SK-N-SH (cell line): ENCODE results near the gene SSTR5. TPM values are rescaled to one million over a fixed set of nuclear protein-coding genes. Genes with fewer than 3 reads are reported as not detected.

Source experiments
- CTCF ChIA-PET: fragments of 300-600, 350-600 bp; formaldehyde crosslinking; extraction: SDS; loops from one replicate; lab custom pipeline; 2021; lab: Yijun Ruan, JAX
- POLR2A ChIA-PET: fragments of 350-600 bp; sonication (Branson Sonifier 250); formaldehyde crosslinking; extraction: SDS; loops from one replicate; lab custom pipeline; 2020; ENCODE audit warnings: antibody characterized with exemption, inconsistent platforms; lab: Yijun Ruan, JAX
- DNase-seq: peaks from one replicate; pipeline ENCODE4 v3.0.0; 2012
- H2AFZ ChIP-seq: fragments of 200-600 bp; sonication (generic); 2 replicates; pipeline ENCODE4 v1.8.1; 2016; ENCODE audit warnings: antibody characterized with exemption, mild to moderate bottlenecking, low read depth
- H3F3A ChIP-seq: fragments of 200-600 bp; sonication (generic); replicated peaks from 2 replicates; pipeline ENCODE3; 2016; ENCODE audit warnings: antibody characterized with exemption, mild to moderate bottlenecking; ENCODE audit not compliant: insufficient read depth
- H3K27ac ChIP-seq, 2 experiments: fragments of 200-500 bp in 1 of 2; fragments of 200-600 bp in 1 of 2; sonication (Bioruptor generic) in 1 of 2; sonication (generic), shearing (Covaris generic) in 1 of 2; 2 replicates each; pipeline versions ENCODE4 v1.5.1 to v1.6.1; 2014 to 2016; ENCODE audit warnings: low read depth in 2 of 2, inconsistent platforms in 1 of 2, low read length in 1 of 2, mild to moderate bottlenecking in 1 of 2, mixed read lengths in 1 of 2
- H3K27me3 ChIP-seq: fragments of 200-600 bp; sonication (generic), shearing (Covaris generic); 2 replicates; pipeline ENCODE4 v1.6.1; 2016; ENCODE audit warnings: mixed run types; ENCODE audit not compliant: insufficient read depth
- H3K36me3 ChIP-seq, 2 experiments: fragments of 200-500 bp in 1 of 2; fragments of 200-600 bp in 1 of 2; sonication (Bioruptor generic) in 1 of 2; sonication (generic) in 1 of 2; replicated peaks in 1 of 2; 2 replicates each; pipeline versions ENCODE3 to v1.5.1; 2014 to 2016; ENCODE audit warnings: low read length in 1 of 2, mild to moderate bottlenecking in 1 of 2; ENCODE audit not compliant: insufficient read depth in 2 of 2, control insufficient read depth in 1 of 2
- H3K4me1 ChIP-seq, 2 experiments: fragments of 200-500 bp in 1 of 2; fragments of 200-600 bp in 1 of 2; sonication (Bioruptor generic) in 1 of 2; sonication (generic), shearing (Covaris generic) in 1 of 2; 2 replicates each; pipeline versions ENCODE4 v1.5.1 to v1.6.1; 2014 to 2016; ENCODE audit warnings: low read depth in 1 of 2, low read length in 1 of 2, mixed run types in 1 of 2; ENCODE audit not compliant: insufficient read depth in 2 of 2, control insufficient read depth in 1 of 2
- H3K4me2 ChIP-seq: fragments of 200-600 bp; sonication (generic), shearing (Covaris generic); 2 replicates; pipeline ENCODE4 v1.6.1; 2017; ENCODE audit warnings: mixed run types
- H3K4me3 ChIP-seq, 2 experiments: fragments of 200-500 bp in 1 of 2; fragments of 200-600 bp in 1 of 2; sonication (Bioruptor generic) in 1 of 2; sonication (generic), shearing (Covaris generic) in 1 of 2; 2 replicates each; pipeline versions ENCODE4 v1.5.1 to v1.8.1; 2014 to 2016; ENCODE audit warnings: low read depth in 2 of 2, inconsistent platforms in 1 of 2, low read length in 1 of 2, mild to moderate bottlenecking in 1 of 2, mixed read lengths in 1 of 2, moderate library complexity in 1 of 2
- H3K79me2 ChIP-seq: fragments of 200-600 bp; sonication (generic); 2 replicates; pipeline ENCODE4 v1.8.1; 2017; ENCODE audit warnings: mild to moderate bottlenecking; ENCODE audit not compliant: insufficient read depth
- H3K9ac ChIP-seq: fragments of 200-600 bp; sonication (generic); 2 replicates; pipeline ENCODE4 v1.6.1; 2017; ENCODE audit warnings: mixed run types
- H3K9me2 ChIP-seq: fragments of 200-600 bp; sonication (generic); 2 replicates; pipeline ENCODE4 v1.6.1; 2017; ENCODE audit warnings: mixed run types
- H3K9me3 ChIP-seq: fragments of 200-600 bp; sonication (generic); 2 replicates; pipeline ENCODE4 v1.6.1; 2017; ENCODE audit warnings: mixed run types, mild to moderate bottlenecking, moderate library complexity
- H4K20me1 ChIP-seq: fragments of 200-600 bp; sonication (generic); 2 replicates; pipeline ENCODE4 v1.6.1; 2017; ENCODE audit warnings: mild to moderate bottlenecking, mixed run types; ENCODE audit not compliant: insufficient read depth
- CHD2 ChIP-seq: fragments of 150-350 bp; IDR thresholded peaks from 2 replicates; pipeline ENCODE4 v1.6.1; 2018; ENCODE audit warnings: low read length; ENCODE audit not compliant: partially characterized antibody
- EZH2phosphoT487 ChIP-seq: fragments of 200-600 bp; sonication (generic); IDR thresholded peaks from 2 replicates; pipeline ENCODE4 v1.6.1; 2017; ENCODE audit warnings: low read depth, mixed run types, mild to moderate bottlenecking, antibody characterized with exemption, moderate library complexity, borderline replicate concordance
- FOSL2 ChIP-seq: IDR thresholded peaks from 2 replicates; pipeline ENCODE4 v1.4.0; 2012; ENCODE audit warnings: low read depth, mild to moderate bottlenecking, moderate library complexity, borderline replicate concordance
- GABPA ChIP-seq: IDR thresholded peaks from 2 replicates; pipeline ENCODE4 v1.4.0; 2012; ENCODE audit warnings: low read depth, mild to moderate bottlenecking
- GATA2 ChIP-seq: sonication (generic); formaldehyde crosslinking; IDR thresholded peaks from 2 replicates; pipeline ENCODE4 v1.5.0; 2020; ENCODE audit warnings: mild to moderate bottlenecking, missing genetic modification reagents
- IRF3 ChIP-seq: fragments of 150-350 bp; IDR thresholded peaks from 2 replicates; pipeline ENCODE4 v1.6.1; 2016; ENCODE audit warnings: mild to moderate bottlenecking, low read depth, low read length
- JUND ChIP-seq: IDR thresholded peaks from 2 replicates; pipeline ENCODE4 v1.4.0; 2012
- MEF2A ChIP-seq: IDR thresholded peaks from 2 replicates; pipeline ENCODE4 v1.4.0; 2012; ENCODE audit warnings: low read depth, borderline replicate concordance
- MXI1 ChIP-seq: IDR thresholded peaks from 2 replicates; pipeline ENCODE4 v1.6.1; 2012; ENCODE audit warnings: mild to moderate bottlenecking, low read depth, low read length, improper control_type of control experiment
- NFIC ChIP-seq: IDR thresholded peaks from 2 replicates; pipeline ENCODE4 v1.4.0; 2012; ENCODE audit warnings: borderline replicate concordance
- NRF1 ChIP-seq: IDR thresholded peaks from 2 replicates; pipeline ENCODE4 v1.6.1; 2012; ENCODE audit warnings: low read depth, mild to moderate bottlenecking, low read length
- RAD21 ChIP-seq: IDR thresholded peaks from 2 replicates; pipeline ENCODE4 v1.6.1; 2012; ENCODE audit warnings: mild to moderate bottlenecking, low read length
- RCOR1 ChIP-seq: fragments of 150-350 bp; IDR thresholded peaks from 2 replicates; pipeline ENCODE4 v1.6.1; 2017; ENCODE audit warnings: antibody characterized with exemption, low read length
- REST ChIP-seq: IDR thresholded peaks from 2 replicates; pipeline ENCODE4 v1.6.1; 2012; ENCODE audit warnings: mild to moderate bottlenecking, low read depth, low read length, moderate library complexity
- RXRA ChIP-seq: IDR thresholded peaks from 2 replicates; pipeline ENCODE4 v1.4.0; 2012; ENCODE audit warnings: low read depth, mild to moderate bottlenecking, borderline replicate concordance
- SMC3 ChIP-seq: IDR thresholded peaks from 2 replicates; pipeline ENCODE4 v1.6.1; 2012; ENCODE audit warnings: low read depth, low read length, improper control_type of control experiment
- TAF1 ChIP-seq: IDR thresholded peaks from 2 replicates; pipeline ENCODE4 v1.6.1; 2012; ENCODE audit warnings: low read depth, mild to moderate bottlenecking, low read length, moderate library complexity, borderline replicate concordance
- TEAD4 ChIP-seq: IDR thresholded peaks from 2 replicates; pipeline ENCODE4 v1.4.0; 2012; ENCODE audit warnings: mild to moderate bottlenecking, borderline replicate concordance; ENCODE audit not compliant: insufficient read depth
- YY1 ChIP-seq: IDR thresholded peaks from 2 replicates; pipeline ENCODE4 v1.4.0; 2012; ENCODE audit warnings: low read depth, mild to moderate bottlenecking
- WGBS: methylation state at CpG from one replicate; pipeline ENCODE4 v1.1.6; 2017; ENCODE audit warnings: low lambda C conversion rate; 5-methylcytosine and 5-hydroxymethylcytosine counted together
- polyA plus RNA-seq, 3 experiments: library from polyadenylated mRNA; depleted of rRNA; stranded (reverse); fragments of >200 nt; gene quantifications; 2 replicates each; pipeline ENCODE4 v1.2.3, GENCODE V29; 2012
- TF ChIP-seq, protein P1 (sequence below): fragments of 200-600 bp; sonication (generic); IDR thresholded peaks from 2 replicates; pipeline ENCODE4 v1.6.1; 2017; ENCODE audit warnings: antibody characterized with exemption, mild to moderate bottlenecking, moderate library complexity

The SSTR5 gene
- polyA plus RNA-seq, 1 of the 3 experiments (the other 2 are of a cell fraction): not detected

DNA sequence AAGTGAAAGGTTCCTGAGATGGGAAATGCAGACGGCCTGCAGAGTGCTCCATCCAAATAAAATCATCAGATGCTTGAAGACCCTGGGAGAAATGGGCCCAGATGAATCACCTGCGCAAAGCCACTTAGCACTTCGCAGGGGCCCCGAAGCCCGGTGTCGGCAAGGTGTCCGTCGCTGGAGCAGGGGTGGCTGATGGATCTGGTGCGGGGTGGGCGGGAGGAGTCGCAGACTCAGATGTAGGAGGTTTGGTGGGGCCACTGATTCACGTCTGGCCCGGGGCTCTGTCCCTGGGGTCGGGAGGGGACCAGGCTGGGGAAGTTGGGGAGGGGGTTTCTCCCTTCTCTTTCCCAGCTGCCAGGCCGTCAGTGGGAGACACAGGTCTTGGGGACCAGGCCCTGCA, 21.6 kb upstream of the SSTR5 start:
- Histone ChIP-seq H3K79me2 (no peaks in the 10 kb centered on the region), H3K9ac (no peak overlapping the region), H3K4me2 (no peak overlapping the region), H2AFZ (no peak overlapping the region), H3K27ac (no peak overlapping the region), H3K4me3 (no peak overlapping the region), H3K36me3 (no peaks in the 10 kb centered on the region), H3F3A (no peaks in the 10 kb centered on the region), H3K9me3 (no peaks in the 10 kb centered on the region), H3K27me3 (peaks cover 42% of the 10 kb centered on the region), H3K9me2 (no peaks in the 10 kb centered on the region), H4K20me1 (no peaks in the 10 kb centered on the region), H3K4me1 (no peaks in the 10 kb centered on the region; a peak in 1 of 4 replicates)
- TF ChIP-seq FOSL2: no peak
- DNase-seq: no peak
- CTCF ChIA-PET: no interaction called here
- POLR2A ChIA-PET: no interaction called here
- WGBS: 82% methylated on average over 7 of the region's 15 CpGs

- H3K9ac ChIP-seq: no peak overlapping the region
- CTCF ChIA-PET: interaction anchor here (0.7 kb wide), 1 partner anchor 43 kb away, joined by 3 read pairs; no protein-coding TSS in a partner anchor
- DNase-seq: no peak
- TF ChIP-seq GABPA (no peak), NRF1 (no peak), TEAD4 (no peak), NFIC (no peak), RCOR1 (no peak), RAD21 (no peak), YY1 (no peak), IRF3 (no peak), FOSL2 (no peak), TAF1 (no peak), MXI1 (no peak), RXRA (no peak), CHD2 (no peak), JUND (no peak), REST (no peak), MEF2A (no peak), GATA2 (CRISPR knock-in tag) (no peak), SMC3 (no peak), EZH2phosphoT487 (no peak)
- TF ChIP-seq, protein P1, sequence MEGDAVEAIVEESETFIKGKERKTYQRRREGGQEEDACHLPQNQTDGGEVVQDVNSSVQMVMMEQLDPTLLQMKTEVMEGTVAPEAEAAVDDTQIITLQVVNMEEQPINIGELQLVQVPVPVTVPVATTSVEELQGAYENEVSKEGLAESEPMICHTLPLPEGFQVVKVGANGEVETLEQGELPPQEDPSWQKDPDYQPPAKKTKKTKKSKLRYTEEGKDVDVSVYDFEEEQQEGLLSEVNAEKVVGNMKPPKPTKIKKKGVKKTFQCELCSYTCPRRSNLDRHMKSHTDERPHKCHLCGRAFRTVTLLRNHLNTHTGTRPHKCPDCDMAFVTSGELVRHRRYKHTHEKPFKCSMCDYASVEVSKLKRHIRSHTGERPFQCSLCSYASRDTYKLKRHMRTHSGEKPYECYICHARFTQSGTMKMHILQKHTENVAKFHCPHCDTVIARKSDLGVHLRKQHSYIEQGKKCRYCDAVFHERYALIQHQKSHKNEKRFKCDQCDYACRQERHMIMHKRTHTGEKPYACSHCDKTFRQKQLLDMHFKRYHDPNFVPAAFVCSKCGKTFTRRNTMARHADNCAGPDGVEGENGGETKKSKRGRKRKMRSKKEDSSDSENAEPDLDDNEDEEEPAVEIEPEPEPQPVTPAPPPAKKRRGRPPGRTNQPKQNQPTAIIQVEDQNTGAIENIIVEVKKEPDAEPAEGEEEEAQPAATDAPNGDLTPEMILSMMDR: no peak
- TF ChIP-seq, all 33 proteins: peak for 0
- no peak overlapping the region for H3K27ac ChIP-seq
- H3K9me2 ChIP-seq: no peaks in the 10 kb centered on the region
- no peak overlapping the region for H3K4me2 ChIP-seq
- peaks cover 37% of the 10 kb centered on the region for H3K27me3 ChIP-seq
- H3K79me2 ChIP-seq: no peaks in the 10 kb centered on the region
- H3K36me3 ChIP-seq: no peaks in the 10 kb centered on the region
- POLR2A ChIA-PET: no interaction called here
- no peaks in the 10 kb centered on the region for H3F3A ChIP-seq
- no peaks in the 10 kb centered on the region for H3K9me3 ChIP-seq
- WGBS: no CpG with 5 or more reads among the region's 17 CpGs
- H2AFZ ChIP-seq: no peak overlapping the region
- H3K4me3 ChIP-seq: no peak overlapping the region
- no peaks in the 10 kb centered on the region for H4K20me1 ChIP-seq
- H3K4me1 ChIP-seq: no peaks in the 10 kb centered on the region; a peak in 1 of 4 replicates
These were observed 21.1 kb upstream of the SSTR5 start for GRCh38 chr16:1051446-1051845.
